SK-N-SH (cell line): ENCODE measurements around the gene BEGAIN.

Experiments
- GABPA ChIP-seq: IDR thresholded peaks from 2 replicates; pipeline ENCODE4 v1.4.0; 2012; ENCODE audit warnings: low read depth, mild to moderate bottlenecking
- MXI1 ChIP-seq: IDR thresholded peaks from 2 replicates; pipeline ENCODE4 v1.6.1; 2012; ENCODE audit warnings: mild to moderate bottlenecking, low read depth, low read length, improper control_type of control experiment
- RAD21 ChIP-seq: IDR thresholded peaks from 2 replicates; pipeline ENCODE4 v1.6.1; 2012; ENCODE audit warnings: mild to moderate bottlenecking, low read length
- TEAD4 ChIP-seq: IDR thresholded peaks from 2 replicates; pipeline ENCODE4 v1.4.0; 2012; ENCODE audit warnings: mild to moderate bottlenecking, borderline replicate concordance; ENCODE audit not compliant: insufficient read depth
- TF ChIP-seq, protein P1 (sequence below): fragments of 200-600 bp; sonication (generic); IDR thresholded peaks from 2 replicates; pipeline ENCODE4 v1.6.1; 2017; ENCODE audit warnings: antibody characterized with exemption, mild to moderate bottlenecking, moderate library complexity
- TF ChIP-seq, protein P2 (sequence below): IDR thresholded peaks from 2 replicates; pipeline ENCODE4 v1.4.0; 2012; ENCODE audit warnings: low read depth, borderline replicate concordance

- TF ChIP-seq, protein P1, sequence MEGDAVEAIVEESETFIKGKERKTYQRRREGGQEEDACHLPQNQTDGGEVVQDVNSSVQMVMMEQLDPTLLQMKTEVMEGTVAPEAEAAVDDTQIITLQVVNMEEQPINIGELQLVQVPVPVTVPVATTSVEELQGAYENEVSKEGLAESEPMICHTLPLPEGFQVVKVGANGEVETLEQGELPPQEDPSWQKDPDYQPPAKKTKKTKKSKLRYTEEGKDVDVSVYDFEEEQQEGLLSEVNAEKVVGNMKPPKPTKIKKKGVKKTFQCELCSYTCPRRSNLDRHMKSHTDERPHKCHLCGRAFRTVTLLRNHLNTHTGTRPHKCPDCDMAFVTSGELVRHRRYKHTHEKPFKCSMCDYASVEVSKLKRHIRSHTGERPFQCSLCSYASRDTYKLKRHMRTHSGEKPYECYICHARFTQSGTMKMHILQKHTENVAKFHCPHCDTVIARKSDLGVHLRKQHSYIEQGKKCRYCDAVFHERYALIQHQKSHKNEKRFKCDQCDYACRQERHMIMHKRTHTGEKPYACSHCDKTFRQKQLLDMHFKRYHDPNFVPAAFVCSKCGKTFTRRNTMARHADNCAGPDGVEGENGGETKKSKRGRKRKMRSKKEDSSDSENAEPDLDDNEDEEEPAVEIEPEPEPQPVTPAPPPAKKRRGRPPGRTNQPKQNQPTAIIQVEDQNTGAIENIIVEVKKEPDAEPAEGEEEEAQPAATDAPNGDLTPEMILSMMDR, result no peak
- TF ChIP-seq, protein P2, sequence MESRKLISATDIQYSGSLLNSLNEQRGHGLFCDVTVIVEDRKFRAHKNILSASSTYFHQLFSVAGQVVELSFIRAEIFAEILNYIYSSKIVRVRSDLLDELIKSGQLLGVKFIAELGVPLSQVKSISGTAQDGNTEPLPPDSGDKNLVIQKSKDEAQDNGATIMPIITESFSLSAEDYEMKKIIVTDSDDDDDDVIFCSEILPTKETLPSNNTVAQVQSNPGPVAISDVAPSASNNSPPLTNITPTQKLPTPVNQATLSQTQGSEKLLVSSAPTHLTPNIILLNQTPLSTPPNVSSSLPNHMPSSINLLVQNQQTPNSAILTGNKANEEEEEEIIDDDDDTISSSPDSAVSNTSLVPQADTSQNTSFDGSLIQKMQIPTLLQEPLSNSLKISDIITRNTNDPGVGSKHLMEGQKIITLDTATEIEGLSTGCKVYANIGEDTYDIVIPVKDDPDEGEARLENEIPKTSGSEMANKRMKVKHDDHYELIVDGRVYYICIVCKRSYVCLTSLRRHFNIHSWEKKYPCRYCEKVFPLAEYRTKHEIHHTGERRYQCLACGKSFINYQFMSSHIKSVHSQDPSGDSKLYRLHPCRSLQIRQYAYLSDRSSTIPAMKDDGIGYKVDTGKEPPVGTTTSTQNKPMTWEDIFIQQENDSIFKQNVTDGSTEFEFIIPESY, result no peak
- no peak for TF ChIP-seq GABPA
- no peak for TF ChIP-seq RAD21
- TF ChIP-seq MXI1, result no peak
- TF ChIP-seq TEAD4, result no peak
Observed at GRCh38 chr14:100622224-100622623, 35.0 kb upstream of the BEGAIN start.
